ENCODE measurements around the gene STATH. TPM values are rescaled to one million over a fixed set of nuclear protein-coding genes. Genes with fewer than 3 reads are reported as not detected.

The STATH gene
- total RNA-seq, 1 donor from 2014 or later = not detected

GRCh38 chr4:69977582-69977981 is 18.2 kb upstream of the STATH start:
- no peak for DNase-seq (ENCODE audit: low read depth)
- no peaks in the 10 kb centered on the region for H3K36me3 ChIP-seq (ENCODE audit: control insufficient read depth, insufficient read depth, low read length)
- no peak overlapping the region for H3K4me3 ChIP-seq (ENCODE audit: low read depth, low read length)
- no peak for TF ChIP-seq CTCF (IDR thresholded peaks at IDR 0.05; ENCODE audit: insufficient read depth, low read length, poor library complexity, severe bottlenecking)
- no peaks in the 10 kb centered on the region for H3K27me3 ChIP-seq (ENCODE audit: control insufficient read depth, insufficient read depth, low read length)

- no peak for TF ChIP-seq CTCF (IDR thresholded peaks at IDR 0.05; ENCODE audit: insufficient read depth, low read length, poor library complexity, severe bottlenecking)
- Histone ChIP-seq H3K36me3 (ENCODE audit: control insufficient read depth, insufficient read depth, low read length) (no peaks in the 10 kb centered on the region), H3K27me3 (ENCODE audit: control insufficient read depth, insufficient read depth, low read length) (no peaks in the 10 kb centered on the region), H3K4me3 (ENCODE audit: low read depth, low read length) (no peak overlapping the region)
- DNase-seq (ENCODE audit: low read depth) = peak; percentile 44
Measured at GRCh38 chr4:69984030-69984443, 11.7 kb upstream of the STATH start.

- Histone ChIP-seq H3K36me3 (ENCODE audit: control insufficient read depth, insufficient read depth, low read length) (no peaks in the 10 kb centered on the region), H3K27me3 (ENCODE audit: control insufficient read depth, insufficient read depth, low read length) (no peaks in the 10 kb centered on the region), H3K4me3 (ENCODE audit: low read depth, low read length) (no peak overlapping the region)
- no peak for DNase-seq (ENCODE audit: low read depth)
- no peak for TF ChIP-seq CTCF (IDR thresholded peaks at IDR 0.05; ENCODE audit: insufficient read depth, low read length, poor library complexity, severe bottlenecking)
Measured at GRCh38 chr4:69986663-69987062, 9.1 kb upstream of the STATH start.

- Histone ChIP-seq H3K36me3 (ENCODE audit: control insufficient read depth, insufficient read depth, low read length) (no peaks in the 10 kb centered on the region), H3K27me3 (ENCODE audit: control insufficient read depth, insufficient read depth, low read length) (no peaks in the 10 kb centered on the region), H3K4me3 (ENCODE audit: low read depth, low read length) (no peak overlapping the region)
- DNase-seq (ENCODE audit: low read depth) = no peak
- no peak for TF ChIP-seq CTCF (IDR thresholded peaks at IDR 0.05; ENCODE audit: insufficient read depth, low read length, poor library complexity, severe bottlenecking)
Measured at GRCh38 chr4:69991016-69991415, 4.8 kb upstream of the STATH start.

- no peak overlapping the region for H3K4me3 ChIP-seq (ENCODE audit: low read depth, low read length)
- no peaks in the 10 kb centered on the region for H3K36me3 ChIP-seq (ENCODE audit: control insufficient read depth, insufficient read depth, low read length)
- no peak for TF ChIP-seq CTCF (IDR thresholded peaks at IDR 0.05; ENCODE audit: insufficient read depth, low read length, poor library complexity, severe bottlenecking)
- no peak for DNase-seq (ENCODE audit: low read depth)
- no peaks in the 10 kb centered on the region for H3K27me3 ChIP-seq (ENCODE audit: control insufficient read depth, insufficient read depth, low read length)
Measured at GRCh38 chr4:69994782-69995181, 984 bp upstream of the STATH start.

GRCh38 chr4:69999420-69999819 is 3.7 kb downstream of the STATH start:
- Histone ChIP-seq H3K27me3 (ENCODE audit: control insufficient read depth, insufficient read depth, low read length) (no peaks in the 10 kb centered on the region), H3K4me3 (ENCODE audit: low read depth, low read length) (no peak overlapping the region), H3K36me3 (ENCODE audit: control insufficient read depth, insufficient read depth, low read length) (no peaks in the 10 kb centered on the region)
- no peak for TF ChIP-seq CTCF (IDR thresholded peaks at IDR 0.05; ENCODE audit: insufficient read depth, low read length, poor library complexity, severe bottlenecking)
- no peak for DNase-seq (ENCODE audit: low read depth)
